Natural killer cell (primary cell): ENCODE measurements around the gene TSPYL4. TPM values are rescaled to one million over a fixed set of nuclear protein-coding genes. Genes with fewer than 3 reads are reported as not detected.

Source experiments
- ATAC-seq, 3 donors: fragments of 150-1000 bp in 2 of 3; fragments of 200-7000 bp in 1 of 3; cut with Tn5 transposase; 1 replicate in 1 of 3; 2 replicates in 2 of 3; pipeline ENCODE4 v1.10.0; 2021; ENCODE audit warnings: mild to moderate bottlenecking in 2 of 3, moderate library complexity in 2 of 3
- DNase-seq, 2 donors: peaks; one replicate each; pipeline versions ENCODE4 v3.0.0 to v3.0.0-alpha.2; 2013 to 2021; ENCODE audit warnings: mixed read lengths in 1 of 2
- H3K27ac ChIP-seq: one replicate; pipeline ENCODE4 v1.5.1; 2013; ENCODE audit warnings: mild to moderate bottlenecking, low read length
- H3K27me3 ChIP-seq: one replicate; pipeline ENCODE4 v1.6.1; 2013; ENCODE audit warnings: low read length; ENCODE audit not compliant: control insufficient read depth, insufficient read depth
- H3K36me3 ChIP-seq: one replicate; pipeline ENCODE4 v1.6.1; 2013; ENCODE audit warnings: low read length; ENCODE audit not compliant: control insufficient read depth, insufficient read depth
- H3K4me1 ChIP-seq: one replicate; pipeline ENCODE4 v1.6.1; 2013; ENCODE audit warnings: low read length; ENCODE audit not compliant: control insufficient read depth, insufficient read depth
- H3K4me3 ChIP-seq: one replicate; pipeline ENCODE4 v1.5.1; 2013; ENCODE audit warnings: low read length
- H3K9me3 ChIP-seq: one replicate; pipeline ENCODE4 v1.6.1; 2013; ENCODE audit warnings: low read length; ENCODE audit not compliant: control insufficient read depth, insufficient read depth
- H3K27ac Mint-ChIP-seq, 2 donors: one replicate each; pipeline ENCODE4 v1.8.0; 2022; ENCODE audit warnings: mild to moderate bottlenecking in 2 of 2, mixed read lengths in 2 of 2, moderate library complexity in 1 of 2
- H3K27me3 Mint-ChIP-seq, 2 donors: one replicate each; pipeline ENCODE4 v1.8.0; 2022; ENCODE audit warnings: low read depth in 2 of 2, mixed read lengths in 2 of 2
- H3K36me3 Mint-ChIP-seq: one replicate; pipeline ENCODE4 v1.8.0; 2022; ENCODE audit warnings: mixed read lengths
- H3K4me1 Mint-ChIP-seq, 2 donors: one replicate each; pipeline ENCODE4 v1.8.0; 2022; ENCODE audit warnings: mixed read lengths in 2 of 2
- H3K4me3 Mint-ChIP-seq: one replicate; pipeline ENCODE4 v1.8.0; 2022; ENCODE audit warnings: mild to moderate bottlenecking, moderate library complexity, mixed read lengths
- H3K9me3 Mint-ChIP-seq, 2 donors: one replicate each; pipeline ENCODE4 v1.8.0; 2022; ENCODE audit warnings: mixed read lengths in 2 of 2
- WGBS: methylation state at CpG from one replicate; pipeline ENCODE4 v1.1.7; 2013; ENCODE audit warnings: missing lambda C conversion rate; ENCODE audit not compliant: insufficient coverage; 5-methylcytosine and 5-hydroxymethylcytosine counted together
- intact Hi-C: fragments of 100-400 bp; cut with micrococcal nuclease; formaldehyde crosslinking; loops from one replicate; pipeline ENCODE4 v1.14.2; 2022
- total RNA-seq, 4 donors: library from RNA; stranded (reverse); fragments of 120-200 nt in 1 of 4; gene quantifications; one replicate each; pipeline versions ENCODE4 v1.2.3 to v1.2.4, GENCODE V29; 2013 to 2022
- TF ChIP-seq, protein P1 (sequence below): fragments of 200-600 bp; IDR thresholded peaks from one replicate; pipeline ENCODE4 v1.8.0; 2022; ENCODE audit warnings: antibody characterized with exemption

The TSPYL4 gene
- total RNA-seq, 3 donors from 2014 or later (not counting 1 experiment from before 2014, with no cell fraction given): 21.5 to 36.8 (median 26.5) TPM

DNA sequence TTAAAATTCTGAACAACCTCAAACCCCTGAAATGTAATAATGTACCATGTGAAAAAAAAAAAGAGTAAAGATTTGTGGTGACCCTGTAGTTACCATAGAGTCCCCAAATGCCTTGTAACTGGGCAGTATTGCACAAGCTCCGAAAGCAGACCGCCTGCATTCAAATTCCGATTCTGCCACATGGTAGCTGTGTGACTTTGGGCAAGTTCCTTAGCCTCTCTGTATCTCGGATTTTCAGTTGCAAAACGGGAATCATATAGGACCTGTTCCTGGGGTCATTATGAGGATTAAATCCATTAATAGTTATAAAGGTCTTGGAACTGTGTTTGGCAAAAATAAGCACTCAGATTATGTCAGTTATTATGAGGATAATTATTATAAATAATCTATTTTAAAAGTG, 43.6 kb downstream of the TSPYL4 start:
- Mint-ChIP-seq H3K9me3 (no peaks in the 10 kb centered on the region), H3K4me3 (no peak overlapping the region), H3K36me3 (no peaks in the 10 kb centered on the region), H3K27ac (no peak overlapping the region), H3K27me3 (no peaks in the 10 kb centered on the region), H3K4me1 (no peaks in the 10 kb centered on the region)
- Histone ChIP-seq H3K4me1 (no peaks in the 10 kb centered on the region), H3K36me3 (no peaks in the 10 kb centered on the region), H3K9me3 (no peaks in the 10 kb centered on the region), H3K27me3 (no peaks in the 10 kb centered on the region), H3K27ac (no peak overlapping the region), H3K4me3 (no peak overlapping the region)
- DNase-seq (no peak), ATAC-seq (no peak)
- TF ChIP-seq, protein P1, sequence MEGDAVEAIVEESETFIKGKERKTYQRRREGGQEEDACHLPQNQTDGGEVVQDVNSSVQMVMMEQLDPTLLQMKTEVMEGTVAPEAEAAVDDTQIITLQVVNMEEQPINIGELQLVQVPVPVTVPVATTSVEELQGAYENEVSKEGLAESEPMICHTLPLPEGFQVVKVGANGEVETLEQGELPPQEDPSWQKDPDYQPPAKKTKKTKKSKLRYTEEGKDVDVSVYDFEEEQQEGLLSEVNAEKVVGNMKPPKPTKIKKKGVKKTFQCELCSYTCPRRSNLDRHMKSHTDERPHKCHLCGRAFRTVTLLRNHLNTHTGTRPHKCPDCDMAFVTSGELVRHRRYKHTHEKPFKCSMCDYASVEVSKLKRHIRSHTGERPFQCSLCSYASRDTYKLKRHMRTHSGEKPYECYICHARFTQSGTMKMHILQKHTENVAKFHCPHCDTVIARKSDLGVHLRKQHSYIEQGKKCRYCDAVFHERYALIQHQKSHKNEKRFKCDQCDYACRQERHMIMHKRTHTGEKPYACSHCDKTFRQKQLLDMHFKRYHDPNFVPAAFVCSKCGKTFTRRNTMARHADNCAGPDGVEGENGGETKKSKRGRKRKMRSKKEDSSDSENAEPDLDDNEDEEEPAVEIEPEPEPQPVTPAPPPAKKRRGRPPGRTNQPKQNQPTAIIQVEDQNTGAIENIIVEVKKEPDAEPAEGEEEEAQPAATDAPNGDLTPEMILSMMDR: no peak
- intact Hi-C loops: no loop called here
- WGBS: 97% methylated on average over 5 of the region's 5 CpGs

DNA sequence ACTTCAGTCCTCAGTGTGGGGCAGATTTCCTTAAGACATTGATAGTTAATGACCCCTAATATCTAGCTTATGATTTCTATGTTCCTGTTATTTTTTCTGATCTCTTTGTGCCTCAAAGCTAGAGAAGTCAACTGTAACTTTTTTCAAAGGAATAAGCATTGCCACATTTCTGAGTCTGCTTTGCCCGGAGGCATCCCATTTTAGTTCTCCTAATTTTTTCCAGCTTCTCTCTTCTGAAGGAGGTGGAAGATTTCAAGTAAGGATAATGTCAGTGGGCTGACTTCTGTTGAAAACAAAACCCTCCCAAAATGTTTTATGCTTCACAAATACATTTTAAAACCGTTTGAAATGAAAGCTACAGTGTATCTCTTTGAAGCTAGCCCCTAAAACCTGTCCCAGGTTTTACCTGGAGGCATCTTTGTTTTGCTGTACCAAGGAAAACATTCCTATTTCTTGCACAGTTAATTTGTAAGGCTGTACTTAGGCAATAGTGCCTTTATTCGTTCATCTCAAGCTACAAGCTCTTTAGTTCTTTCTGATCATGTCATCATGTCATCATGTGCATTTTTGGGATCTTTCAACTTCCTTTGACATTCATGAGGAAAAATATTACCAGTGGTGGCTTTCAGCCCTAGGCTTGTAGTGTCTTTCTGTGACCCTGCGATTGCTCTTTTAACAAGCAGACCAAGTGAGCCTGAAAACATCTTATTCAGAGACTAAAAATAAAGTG, 45.7 kb downstream of the TSPYL4 start:
- Histone ChIP-seq H3K9me3 (no peaks in the 10 kb centered on the region), H3K4me3 (no peak overlapping the region), H3K4me1 (no peaks in the 10 kb centered on the region), H3K27ac (no peak overlapping the region), H3K36me3 (no peaks in the 10 kb centered on the region), H3K27me3 (no peaks in the 10 kb centered on the region)
- DNase-seq: no peak
- intact Hi-C loops: no loop called here
- ATAC-seq: no peak
- TF ChIP-seq, protein P1: no peak
- H3K27ac Mint-ChIP-seq: no peak overlapping the region
- H3K27me3 Mint-ChIP-seq: no peaks in the 10 kb centered on the region
- H3K36me3 Mint-ChIP-seq: no peaks in the 10 kb centered on the region
- no peaks in the 10 kb centered on the region for H3K4me1 Mint-ChIP-seq
- no peak overlapping the region for H3K4me3 Mint-ChIP-seq
- no peaks in the 10 kb centered on the region for H3K9me3 Mint-ChIP-seq
- 87% methylated on average over 4 of the region's 4 CpGs for WGBS

DNA sequence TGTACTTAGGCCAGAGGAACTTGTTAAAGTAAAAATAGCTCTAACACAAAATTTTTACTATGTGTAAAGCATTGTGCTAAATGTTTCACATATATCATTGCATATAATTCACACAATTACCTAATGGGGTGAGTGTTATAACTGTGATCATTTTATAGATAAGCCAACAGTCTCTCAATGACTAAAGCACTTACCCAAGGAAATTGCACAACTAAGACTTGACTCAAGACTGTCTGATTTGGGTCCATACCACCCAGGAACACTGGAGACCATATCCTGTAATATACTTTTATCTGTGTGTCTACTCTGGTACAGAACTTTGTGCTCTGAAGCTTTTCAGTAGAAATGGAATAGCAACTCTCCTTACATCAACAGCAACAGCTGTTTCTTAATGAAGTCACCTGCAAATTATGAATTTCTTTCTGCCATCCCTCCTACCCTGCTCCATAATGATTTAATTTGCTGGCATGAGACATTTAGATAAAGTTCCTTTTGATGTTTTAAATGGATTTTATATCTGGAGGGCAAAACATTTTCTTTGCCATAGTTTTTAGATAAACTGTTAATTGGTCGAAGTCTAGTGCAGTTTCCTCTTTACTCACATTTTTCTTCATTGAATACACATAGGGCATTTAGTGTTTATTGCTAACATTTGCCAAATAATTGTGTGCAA, 47.5 kb downstream of the TSPYL4 start:
- Histone ChIP-seq H3K27me3 (no peaks in the 10 kb centered on the region), H3K9me3 (no peaks in the 10 kb centered on the region), H3K36me3 (no peaks in the 10 kb centered on the region), H3K4me3 (no peak overlapping the region), H3K4me1 (no peaks in the 10 kb centered on the region), H3K27ac (no peak overlapping the region)
- Mint-ChIP-seq H3K4me1 (no peaks in the 10 kb centered on the region), H3K36me3 (no peaks in the 10 kb centered on the region), H3K27me3 (no peaks in the 10 kb centered on the region), H3K27ac (no peak overlapping the region), H3K4me3 (no peak overlapping the region), H3K9me3 (no peaks in the 10 kb centered on the region)
- TF ChIP-seq, protein P1: no peak
- WGBS: no CpG with 5 or more reads among the region's 1 CpG
- peak; percentile 29 to 52 (median 38) for ATAC-seq
- no peak for DNase-seq
- intact Hi-C loops: no loop called here
